NOMO-1 treated with DMSO at 0.1 percent for 48 hours (cell line): ENCODE data around the gene VPS39.
"Not testable (repeated sequence)": the region's sequence is repeated elsewhere in the genome, so short reads cannot be mapped to it uniquely, and the experiment has no call there.

Experiments used
- DNase-seq: peaks from one replicate; lab custom pipeline; 2025; ENCODE audit not compliant: unreplicated experiment; lab: John Stamatoyannopoulos, UW

VPS39 gene

GRCh38 chr15:42207674-42208579 is at the start of gene VPS39:
Gene VPS39 (minus strand): TSS chr15:42208304. CDS start chr15:42208153, 151 bp downstream.
- peak; percentile 82 for DNase-seq

- no peak for DNase-seq
Observed at GRCh38 chr15:42253300-42253699, 45.2 kb upstream of the VPS39 start.

- DNase-seq = no peak
Observed at GRCh38 chr15:42240823-42241222, 32.7 kb upstream of the VPS39 start.

- no peak for DNase-seq
Observed at GRCh38 chr15:42239528-42240182, 31.6 kb upstream of the VPS39 start.

GRCh38 chr15:42233107-42233506 is 25.0 kb upstream of the VPS39 start:
- DNase-seq = peak; percentile 4

GRCh38 chr15:42232606-42233005 is 24.5 kb upstream of the VPS39 start:
- DNase-seq = no peak

- no peak for DNase-seq
Observed at GRCh38 chr15:42231088-42231487, 23.0 kb upstream of the VPS39 start.

GRCh38 chr15:42228981-42229380 is 20.9 kb upstream of the VPS39 start:
- DNase-seq = not testable (repeated sequence)

GRCh38 chr15:42228036-42228435 is 19.9 kb upstream of the VPS39 start:
- no peak for DNase-seq

- DNase-seq = no peak
Observed at GRCh38 chr15:42226648-42227047, 18.5 kb upstream of the VPS39 start.

- DNase-seq = no peak
Observed at GRCh38 chr15:42220216-42220615, 12.1 kb upstream of the VPS39 start.

GRCh38 chr15:42218953-42219592 is 11.0 kb upstream of the VPS39 start:
- DNase-seq = peak; percentile 72

GRCh38 chr15:42217568-42217967 is 9.5 kb upstream of the VPS39 start:
- DNase-seq = no peak

GRCh38 chr15:42215913-42216829 is 8.1 kb upstream of the VPS39 start:
- no peak for DNase-seq

GRCh38 chr15:42214600-42214999 is 6.5 kb upstream of the VPS39 start:
- no peak for DNase-seq

GRCh38 chr15:42213511-42213910 is 5.4 kb upstream of the VPS39 start:
- no peak for DNase-seq

GRCh38 chr15:42210696-42211095 is 2.6 kb upstream of the VPS39 start:
- no peak for DNase-seq

- no peak for DNase-seq
Observed at GRCh38 chr15:42206406-42206805, 1.7 kb downstream of the VPS39 start.

GRCh38 chr15:42203891-42204290 is 4.2 kb downstream of the VPS39 start:
- DNase-seq = no peak

GRCh38 chr15:42202653-42203052 is 5.5 kb downstream of the VPS39 start:
- no peak for DNase-seq

GRCh38 chr15:42201801-42202200 is 6.3 kb downstream of the VPS39 start:
- DNase-seq = no peak
